ENCODE data around the gene ATP6V1G1. TPM values are rescaled to one million over a fixed set of nuclear protein-coding genes. Genes with fewer than 3 reads are reported as not detected.

ATP6V1G1 gene
- total RNA-seq, 1 experiment from 2014 or later, result 119 TPM

DNA sequence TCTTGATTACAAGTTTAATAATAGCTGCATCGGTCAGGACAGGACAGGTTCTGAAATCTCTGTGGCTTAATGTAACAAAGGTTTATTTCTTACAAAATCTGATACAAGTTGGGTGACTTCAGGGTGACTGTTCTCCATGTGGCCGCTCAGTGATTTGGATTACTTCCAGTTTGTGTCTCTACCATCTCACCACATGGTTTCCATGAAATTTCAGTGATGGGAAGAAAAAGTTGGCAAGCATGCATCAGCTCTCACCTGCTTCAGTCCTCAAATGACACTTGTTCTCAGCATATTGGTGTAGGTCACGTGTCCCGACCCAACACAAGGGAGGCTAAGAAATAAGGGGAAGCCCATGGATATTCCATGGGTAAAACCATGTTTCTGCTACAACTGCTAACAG lies 15.7 kb downstream of the ATP6V1G1 start:
- no peak overlapping the region for H3K56ac ChIP-seq (ENCODE audit: insufficient read length, low read depth, low read length)
- Mint-ChIP-seq H3K4me1 (no peaks in the 10 kb centered on the region), H3K36me3 (ENCODE audit: insufficient read depth in 1 of 3, low read depth in 3 of 3) (peaks cover 35 to 39% (median 36%) of the 10 kb centered on the region in 3 experiments), H3K27ac (no peak overlapping the region), H3K27me3 (ENCODE audit: low read depth) (peaks cover 4% of the 10 kb centered on the region), H3K9me3 (peaks cover 9 to 12% of the 10 kb centered on the region in 2 experiments), H3K4me3 (no peak overlapping the region)
- no peak for DNase-seq
- no peak overlapping the region for H2BK12ac ChIP-seq (ENCODE audit: insufficient read length, low read depth, low read length)
- H3K79me1 ChIP-seq (ENCODE audit: insufficient read depth, low read depth, low read length, poor library complexity, severe bottlenecking), result no peaks in the 10 kb centered on the region
- H3K14ac ChIP-seq (ENCODE audit: insufficient read depth, low read length), result no peak overlapping the region
- no peak overlapping the region for H4K8ac ChIP-seq (replicated peaks; ENCODE audit: insufficient read length, low read depth, low read length)
- no peak overlapping the region for H3K4ac ChIP-seq (ENCODE audit: low read depth, low read length)
- H3K27me3 ChIP-seq (ENCODE audit: insufficient read depth, low read length), result no peaks in the 10 kb centered on the region
- H3K23me2 ChIP-seq (ENCODE audit: insufficient read length, low read depth, low read length, poor library complexity, severe bottlenecking), result no peaks in the 10 kb centered on the region
- no peaks in the 10 kb centered on the region for H3K9me3 ChIP-seq (ENCODE audit: control insufficient read depth, low read depth, low read length)
- H3K9ac ChIP-seq (ENCODE audit: extremely low read depth, insufficient read length, low read length), result no peak overlapping the region
- H3K79me2 ChIP-seq (ENCODE audit: insufficient read depth, low read length), result no peaks in the 10 kb centered on the region
- H4K20me1 ChIP-seq (ENCODE audit: control insufficient read depth, insufficient read depth, insufficient read length), result no peaks in the 10 kb centered on the region
- no peak overlapping the region for H3K27ac ChIP-seq (ENCODE audit: insufficient read length, low read depth, low read length)
- H3K23ac ChIP-seq (ENCODE audit: insufficient read length, low read depth, low read length), result no peak overlapping the region
- no peak overlapping the region for H3T11ph ChIP-seq (ENCODE audit: low read length)
- H3K4me2 ChIP-seq (ENCODE audit: insufficient read depth, insufficient read length, low read length), result no peak overlapping the region
- no peak overlapping the region for H2AK5ac ChIP-seq (ENCODE audit: insufficient read length, low read length)
- no peaks in the 10 kb centered on the region for H3K4me1 ChIP-seq (ENCODE audit: insufficient read depth, low read length)
- TF ChIP-seq, protein P1, sequence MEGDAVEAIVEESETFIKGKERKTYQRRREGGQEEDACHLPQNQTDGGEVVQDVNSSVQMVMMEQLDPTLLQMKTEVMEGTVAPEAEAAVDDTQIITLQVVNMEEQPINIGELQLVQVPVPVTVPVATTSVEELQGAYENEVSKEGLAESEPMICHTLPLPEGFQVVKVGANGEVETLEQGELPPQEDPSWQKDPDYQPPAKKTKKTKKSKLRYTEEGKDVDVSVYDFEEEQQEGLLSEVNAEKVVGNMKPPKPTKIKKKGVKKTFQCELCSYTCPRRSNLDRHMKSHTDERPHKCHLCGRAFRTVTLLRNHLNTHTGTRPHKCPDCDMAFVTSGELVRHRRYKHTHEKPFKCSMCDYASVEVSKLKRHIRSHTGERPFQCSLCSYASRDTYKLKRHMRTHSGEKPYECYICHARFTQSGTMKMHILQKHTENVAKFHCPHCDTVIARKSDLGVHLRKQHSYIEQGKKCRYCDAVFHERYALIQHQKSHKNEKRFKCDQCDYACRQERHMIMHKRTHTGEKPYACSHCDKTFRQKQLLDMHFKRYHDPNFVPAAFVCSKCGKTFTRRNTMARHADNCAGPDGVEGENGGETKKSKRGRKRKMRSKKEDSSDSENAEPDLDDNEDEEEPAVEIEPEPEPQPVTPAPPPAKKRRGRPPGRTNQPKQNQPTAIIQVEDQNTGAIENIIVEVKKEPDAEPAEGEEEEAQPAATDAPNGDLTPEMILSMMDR (conservative IDR thresholded peaks at IDR 0.05), result no peak
- no peak overlapping the region for H2BK20ac ChIP-seq (ENCODE audit: low read depth, low read length, poor library complexity, severe bottlenecking)
- H2BK15ac ChIP-seq (ENCODE audit: low read depth, low read length), result no peak overlapping the region
- WGBS (ENCODE audit: extremely low coverage, insufficient read length, low lambda C conversion rate), result no CpG with 5 or more reads among the region's 4 CpGs
- no peak overlapping the region for H4K91ac ChIP-seq (ENCODE audit: insufficient read length, low read depth, low read length)
- H4K5ac ChIP-seq (ENCODE audit: insufficient read length, low read depth, low read length), result no peak overlapping the region
- H3K18ac ChIP-seq (ENCODE audit: insufficient read length, low read depth, low read length), result no peak overlapping the region
- H2BK5ac ChIP-seq (ENCODE audit: insufficient read length, low read length), result no peak overlapping the region
- no peak overlapping the region for H2AFZ ChIP-seq (ENCODE audit: low read length)
- H2BK120ac ChIP-seq (ENCODE audit: low read depth, low read length, poor library complexity, severe bottlenecking), result no peak overlapping the region
